KMS-11 (cell line): ENCODE measurements around the gene PYCARD.

Source experiments
- H2AFZ ChIP-seq: fragments of 200-600 bp; sonication (generic); 2 replicates; pipeline ENCODE4 v1.6.1; 2016; ENCODE audit warnings: antibody characterized with exemption, mixed run types, low read depth
- H3K27ac ChIP-seq: fragments of 200-600 bp; sonication (generic); 2 replicates; pipeline ENCODE4 v1.6.1; 2016; ENCODE audit warnings: mild to moderate bottlenecking, mixed run types
- H3K27me3 ChIP-seq: fragments of 200-600 bp; sonication (generic); 2 replicates; pipeline ENCODE4 v1.6.1; 2017; ENCODE audit warnings: mild to moderate bottlenecking, low read depth, mixed run types, moderate library complexity; ENCODE audit not compliant: insufficient read depth
- H3K36me3 ChIP-seq: fragments of 200-600 bp; sonication (generic); 2 replicates; pipeline ENCODE4 v1.6.1; 2017; ENCODE audit warnings: mild to moderate bottlenecking, mixed run types; ENCODE audit not compliant: insufficient read depth
- H3K4me1 ChIP-seq: fragments of 200-600 bp; sonication (generic); 2 replicates; pipeline ENCODE4 v1.6.1; 2016; ENCODE audit warnings: mild to moderate bottlenecking, low read depth, mixed run types; ENCODE audit not compliant: poor library complexity, severe bottlenecking
- H3K4me2 ChIP-seq: fragments of 200-600 bp; sonication (generic); 2 replicates; pipeline ENCODE4 v1.7.0; 2016; ENCODE audit warnings: mild to moderate bottlenecking, mixed run types
- H3K4me3 ChIP-seq: fragments of 200-600 bp; sonication (generic); IDR thresholded peaks from 2 replicates; pipeline ENCODE4 v1.6.1; 2017; ENCODE audit warnings: low read depth, low read length, mixed read lengths; ENCODE audit not compliant: insufficient read depth
- H3K79me2 ChIP-seq: fragments of 200-600 bp; sonication (generic); 2 replicates; pipeline ENCODE4 v1.6.1; 2016; ENCODE audit warnings: low read depth, mixed run types; ENCODE audit not compliant: insufficient read depth
- H3K9ac ChIP-seq: fragments of 200-600 bp; sonication (generic); 2 replicates; pipeline ENCODE4 v1.6.1; 2016; ENCODE audit warnings: mild to moderate bottlenecking, mixed run types
- H4K20me1 ChIP-seq: fragments of 200-600 bp; sonication (generic); 2 replicates; pipeline ENCODE4 v1.6.1; 2016; ENCODE audit warnings: mild to moderate bottlenecking, mixed run types; ENCODE audit not compliant: insufficient read depth
- TF ChIP-seq, protein P1 (sequence below): fragments of 200-600 bp; sonication (generic); conservative IDR thresholded peaks from 2 replicates; pipeline ENCODE4 v1.6.1; 2017; ENCODE audit warnings: low read depth, mild to moderate bottlenecking, antibody characterized with exemption, low read length, moderate library complexity, mixed read lengths

Gene PYCARD

DNA sequence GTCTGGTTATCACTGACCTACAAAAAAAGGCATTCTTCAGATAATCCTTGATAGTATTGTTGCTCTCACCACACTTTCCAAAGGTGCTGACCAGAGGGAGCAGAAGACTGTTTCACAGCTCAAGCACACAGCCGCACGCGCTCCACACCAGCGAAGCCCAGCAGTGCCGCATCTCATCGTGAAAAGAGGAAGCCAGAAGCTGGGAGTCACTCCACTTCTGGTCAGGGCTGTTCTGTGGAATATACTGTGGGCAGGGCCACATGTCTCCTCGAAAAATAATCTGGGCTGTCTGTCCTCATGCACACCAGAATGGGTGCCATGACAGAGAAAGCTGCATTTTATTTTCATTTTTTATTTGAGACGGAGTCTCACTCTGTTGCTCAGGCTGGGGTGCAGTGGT is 45.4 kb downstream of the PYCARD start:
- no peaks in the 10 kb centered on the region for H4K20me1 ChIP-seq
- no peaks in the 10 kb centered on the region for H3K27me3 ChIP-seq
- no peak overlapping the region for H2AFZ ChIP-seq
- no peak overlapping the region for H3K4me3 ChIP-seq
- no peaks in the 10 kb centered on the region for H3K4me1 ChIP-seq
- H3K79me2 ChIP-seq, result no peaks in the 10 kb centered on the region
- H3K9ac ChIP-seq, result no peak overlapping the region
- no peak overlapping the region for H3K4me2 ChIP-seq
- no peak overlapping the region for H3K27ac ChIP-seq
- TF ChIP-seq, protein P1, sequence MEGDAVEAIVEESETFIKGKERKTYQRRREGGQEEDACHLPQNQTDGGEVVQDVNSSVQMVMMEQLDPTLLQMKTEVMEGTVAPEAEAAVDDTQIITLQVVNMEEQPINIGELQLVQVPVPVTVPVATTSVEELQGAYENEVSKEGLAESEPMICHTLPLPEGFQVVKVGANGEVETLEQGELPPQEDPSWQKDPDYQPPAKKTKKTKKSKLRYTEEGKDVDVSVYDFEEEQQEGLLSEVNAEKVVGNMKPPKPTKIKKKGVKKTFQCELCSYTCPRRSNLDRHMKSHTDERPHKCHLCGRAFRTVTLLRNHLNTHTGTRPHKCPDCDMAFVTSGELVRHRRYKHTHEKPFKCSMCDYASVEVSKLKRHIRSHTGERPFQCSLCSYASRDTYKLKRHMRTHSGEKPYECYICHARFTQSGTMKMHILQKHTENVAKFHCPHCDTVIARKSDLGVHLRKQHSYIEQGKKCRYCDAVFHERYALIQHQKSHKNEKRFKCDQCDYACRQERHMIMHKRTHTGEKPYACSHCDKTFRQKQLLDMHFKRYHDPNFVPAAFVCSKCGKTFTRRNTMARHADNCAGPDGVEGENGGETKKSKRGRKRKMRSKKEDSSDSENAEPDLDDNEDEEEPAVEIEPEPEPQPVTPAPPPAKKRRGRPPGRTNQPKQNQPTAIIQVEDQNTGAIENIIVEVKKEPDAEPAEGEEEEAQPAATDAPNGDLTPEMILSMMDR, result no peak
- H3K36me3 ChIP-seq, result no peaks in the 10 kb centered on the region
